ENCODE results near the gene PTPRM. TPM values are rescaled to one million over a fixed set of nuclear protein-coding genes. Genes with fewer than 3 reads are reported as not detected.

Gene PTPRM
- total RNA-seq, 1 experiment from 2014 or later, result 11.1 TPM

DNA sequence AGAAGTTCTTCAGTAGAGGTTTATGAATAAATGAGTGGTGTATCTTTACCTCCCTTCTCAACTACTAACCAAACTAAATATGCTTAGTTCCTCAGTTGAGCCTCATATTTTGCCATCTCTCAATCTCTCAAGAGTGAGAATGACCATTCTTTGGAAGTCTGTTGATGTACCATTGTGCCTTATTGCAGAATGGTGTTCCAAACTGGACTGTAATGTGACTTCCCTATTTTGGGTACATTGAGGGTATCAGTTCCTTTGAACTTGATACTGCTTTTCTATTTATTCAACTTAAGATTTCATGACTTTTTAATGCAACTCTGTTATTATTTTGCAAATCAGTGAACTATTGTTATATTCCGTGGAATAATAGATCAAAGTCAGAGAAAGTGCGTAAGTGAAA is 159.4 kb downstream of the PTPRM start (continued):
- no peak for TF ChIP-seq ETV6 (CRISPR knock-in tag; IDR thresholded peaks at IDR 0.05)
- TF ChIP-seq, protein P1, sequence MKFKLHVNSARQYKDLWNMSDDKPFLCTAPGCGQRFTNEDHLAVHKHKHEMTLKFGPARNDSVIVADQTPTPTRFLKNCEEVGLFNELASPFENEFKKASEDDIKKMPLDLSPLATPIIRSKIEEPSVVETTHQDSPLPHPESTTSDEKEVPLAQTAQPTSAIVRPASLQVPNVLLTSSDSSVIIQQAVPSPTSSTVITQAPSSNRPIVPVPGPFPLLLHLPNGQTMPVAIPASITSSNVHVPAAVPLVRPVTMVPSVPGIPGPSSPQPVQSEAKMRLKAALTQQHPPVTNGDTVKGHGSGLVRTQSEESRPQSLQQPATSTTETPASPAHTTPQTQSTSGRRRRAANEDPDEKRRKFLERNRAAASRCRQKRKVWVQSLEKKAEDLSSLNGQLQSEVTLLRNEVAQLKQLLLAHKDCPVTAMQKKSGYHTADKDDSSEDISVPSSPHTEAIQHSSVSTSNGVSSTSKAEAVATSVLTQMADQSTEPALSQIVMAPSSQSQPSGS (CRISPR knock-in tag; IDR thresholded peaks at IDR 0.05; ENCODE audit: borderline replicate concordance, low read depth), result no peak
- TF ChIP-seq ZNF219 (CRISPR knock-in tag; IDR thresholded peaks at IDR 0.05; ENCODE audit: borderline replicate concordance), result no peak

DNA sequence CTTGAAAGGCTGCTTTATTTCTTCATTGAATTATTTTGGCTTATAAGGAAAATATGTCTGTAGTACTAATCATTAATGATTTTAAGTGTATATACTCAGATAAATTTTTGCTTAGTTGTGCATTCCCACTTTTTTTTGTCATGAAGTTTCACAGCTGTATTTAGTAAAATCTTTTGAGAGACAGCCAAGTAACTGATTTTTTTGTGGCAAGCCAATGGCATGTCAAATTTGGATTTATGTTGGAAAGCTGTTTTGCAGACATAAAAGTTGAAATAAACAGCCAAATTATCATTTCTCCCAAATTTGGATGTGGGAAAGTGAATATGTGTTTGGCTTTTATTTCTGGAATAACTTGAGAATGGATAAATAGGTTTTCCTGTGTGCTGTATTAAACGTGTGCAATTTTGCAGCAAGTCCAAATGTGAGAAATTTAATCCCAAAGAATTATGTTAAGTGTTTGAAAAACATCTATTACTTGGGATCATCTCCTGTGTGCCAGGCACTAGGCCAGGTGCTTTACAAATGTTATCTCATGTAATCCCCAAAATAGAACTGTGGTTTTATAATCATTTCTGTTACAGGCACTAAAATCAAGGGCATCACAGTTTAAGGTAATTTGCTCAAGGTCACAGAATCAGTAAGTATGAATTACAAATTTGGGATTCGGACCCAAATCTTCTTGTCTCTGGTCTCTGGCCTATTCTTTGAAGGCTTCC is 160.4 kb downstream of the PTPRM start:
- H3K9me3 Mint-ChIP-seq, result peaks cover under 1% of the 10 kb centered on the region; the same call in 1 of the 2 replicates
- no peaks in the 10 kb centered on the region for H3K27me3 Mint-ChIP-seq (ENCODE audit: low read depth)
- ChIA-PET POLR2A (no interaction called here), CTCF (no interaction called here)
- no peak overlapping the region for H3K4me3 Mint-ChIP-seq
- ATAC-seq (no peak), DNase-seq (ENCODE audit: low spot score) (no peak)
- peaks cover 4% of the 10 kb centered on the region for H3K36me3 Mint-ChIP-seq
- no peak overlapping the region for H3K27ac Mint-ChIP-seq
- TF ChIP-seq KAT7 (CRISPR knock-in tag; IDR thresholded peaks at IDR 0.05; ENCODE audit: borderline replicate concordance) (no peak), SP1 (CRISPR knock-in tag; conservative IDR thresholded peaks at IDR 0.05) (no peak), PRRX2 (CRISPR knock-in tag; IDR thresholded peaks at IDR 0.05) (no peak), ZNF671 (CRISPR knock-in tag; IDR thresholded peaks at IDR 0.05) (no peak), ZNF232 (CRISPR knock-in tag; IDR thresholded peaks at IDR 0.05) (no peak), ZNF263 (CRISPR knock-in tag; IDR thresholded peaks at IDR 0.05; ENCODE audit: low read depth) (no peak), JAZF1 (CRISPR knock-in tag; IDR thresholded peaks at IDR 0.05) (no peak), IRF2 (CRISPR knock-in tag; IDR thresholded peaks at IDR 0.05; ENCODE audit: borderline replicate concordance, low read depth) (no peak)
- TF ChIP-seq, protein P2, sequence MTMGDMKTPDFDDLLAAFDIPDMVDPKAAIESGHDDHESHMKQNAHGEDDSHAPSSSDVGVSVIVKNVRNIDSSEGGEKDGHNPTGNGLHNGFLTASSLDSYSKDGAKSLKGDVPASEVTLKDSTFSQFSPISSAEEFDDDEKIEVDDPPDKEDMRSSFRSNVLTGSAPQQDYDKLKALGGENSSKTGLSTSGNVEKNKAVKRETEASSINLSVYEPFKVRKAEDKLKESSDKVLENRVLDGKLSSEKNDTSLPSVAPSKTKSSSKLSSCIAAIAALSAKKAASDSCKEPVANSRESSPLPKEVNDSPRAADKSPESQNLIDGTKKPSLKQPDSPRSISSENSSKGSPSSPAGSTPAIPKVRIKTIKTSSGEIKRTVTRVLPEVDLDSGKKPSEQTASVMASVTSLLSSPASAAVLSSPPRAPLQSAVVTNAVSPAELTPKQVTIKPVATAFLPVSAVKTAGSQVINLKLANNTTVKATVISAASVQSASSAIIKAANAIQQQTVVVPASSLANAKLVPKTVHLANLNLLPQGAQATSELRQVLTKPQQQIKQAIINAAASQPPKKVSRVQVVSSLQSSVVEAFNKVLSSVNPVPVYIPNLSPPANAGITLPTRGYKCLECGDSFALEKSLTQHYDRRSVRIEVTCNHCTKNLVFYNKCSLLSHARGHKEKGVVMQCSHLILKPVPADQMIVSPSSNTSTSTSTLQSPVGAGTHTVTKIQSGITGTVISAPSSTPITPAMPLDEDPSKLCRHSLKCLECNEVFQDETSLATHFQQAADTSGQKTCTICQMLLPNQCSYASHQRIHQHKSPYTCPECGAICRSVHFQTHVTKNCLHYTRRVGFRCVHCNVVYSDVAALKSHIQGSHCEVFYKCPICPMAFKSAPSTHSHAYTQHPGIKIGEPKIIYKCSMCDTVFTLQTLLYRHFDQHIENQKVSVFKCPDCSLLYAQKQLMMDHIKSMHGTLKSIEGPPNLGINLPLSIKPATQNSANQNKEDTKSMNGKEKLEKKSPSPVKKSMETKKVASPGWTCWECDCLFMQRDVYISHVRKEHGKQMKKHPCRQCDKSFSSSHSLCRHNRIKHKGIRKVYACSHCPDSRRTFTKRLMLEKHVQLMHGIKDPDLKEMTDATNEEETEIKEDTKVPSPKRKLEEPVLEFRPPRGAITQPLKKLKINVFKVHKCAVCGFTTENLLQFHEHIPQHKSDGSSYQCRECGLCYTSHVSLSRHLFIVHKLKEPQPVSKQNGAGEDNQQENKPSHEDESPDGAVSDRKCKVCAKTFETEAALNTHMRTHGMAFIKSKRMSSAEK (CRISPR knock-in tag; IDR thresholded peaks at IDR 0.05; ENCODE audit: borderline replicate concordance), result no peak
- TF ChIP-seq, protein P3, sequence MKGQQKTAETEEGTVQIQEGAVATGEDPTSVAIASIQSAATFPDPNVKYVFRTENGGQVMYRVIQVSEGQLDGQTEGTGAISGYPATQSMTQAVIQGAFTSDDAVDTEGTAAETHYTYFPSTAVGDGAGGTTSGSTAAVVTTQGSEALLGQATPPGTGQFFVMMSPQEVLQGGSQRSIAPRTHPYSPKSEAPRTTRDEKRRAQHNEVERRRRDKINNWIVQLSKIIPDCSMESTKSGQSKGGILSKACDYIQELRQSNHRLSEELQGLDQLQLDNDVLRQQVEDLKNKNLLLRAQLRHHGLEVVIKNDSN (CRISPR knock-in tag; IDR thresholded peaks at IDR 0.05), result no peak
- TF ChIP-seq, protein P4, sequence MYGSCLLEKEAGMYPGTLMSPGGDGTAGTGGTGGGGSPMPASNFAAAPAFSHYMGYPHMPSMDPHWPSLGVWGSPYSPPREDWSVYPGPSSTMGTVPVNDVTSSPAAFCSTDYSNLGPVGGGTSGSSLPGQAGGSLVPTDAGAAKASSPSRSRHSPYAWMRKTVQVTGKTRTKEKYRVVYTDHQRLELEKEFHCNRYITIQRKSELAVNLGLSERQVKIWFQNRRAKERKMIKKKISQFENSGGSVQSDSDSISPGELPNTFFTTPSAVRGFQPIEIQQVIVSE (CRISPR knock-in tag; IDR thresholded peaks at IDR 0.05; ENCODE audit: borderline replicate concordance), result no peak
- TF ChIP-seq, protein P5, sequence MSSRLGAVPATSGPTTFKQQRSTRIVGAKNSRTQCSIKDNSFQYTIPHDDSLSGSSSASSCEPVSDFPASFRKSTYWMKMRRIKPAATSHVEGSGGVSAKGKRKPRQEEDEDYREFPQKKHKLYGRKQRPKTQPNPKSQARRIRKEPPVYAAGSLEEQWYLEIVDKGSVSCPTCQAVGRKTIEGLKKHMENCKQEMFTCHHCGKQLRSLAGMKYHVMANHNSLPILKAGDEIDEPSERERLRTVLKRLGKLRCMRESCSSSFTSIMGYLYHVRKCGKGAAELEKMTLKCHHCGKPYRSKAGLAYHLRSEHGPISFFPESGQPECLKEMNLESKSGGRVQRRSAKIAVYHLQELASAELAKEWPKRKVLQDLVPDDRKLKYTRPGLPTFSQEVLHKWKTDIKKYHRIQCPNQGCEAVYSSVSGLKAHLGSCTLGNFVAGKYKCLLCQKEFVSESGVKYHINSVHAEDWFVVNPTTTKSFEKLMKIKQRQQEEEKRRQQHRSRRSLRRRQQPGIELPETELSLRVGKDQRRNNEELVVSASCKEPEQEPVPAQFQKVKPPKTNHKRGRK (CRISPR knock-in tag; IDR thresholded peaks at IDR 0.05; ENCODE audit: borderline replicate concordance), result no peak
- TF ChIP-seq, protein P6, sequence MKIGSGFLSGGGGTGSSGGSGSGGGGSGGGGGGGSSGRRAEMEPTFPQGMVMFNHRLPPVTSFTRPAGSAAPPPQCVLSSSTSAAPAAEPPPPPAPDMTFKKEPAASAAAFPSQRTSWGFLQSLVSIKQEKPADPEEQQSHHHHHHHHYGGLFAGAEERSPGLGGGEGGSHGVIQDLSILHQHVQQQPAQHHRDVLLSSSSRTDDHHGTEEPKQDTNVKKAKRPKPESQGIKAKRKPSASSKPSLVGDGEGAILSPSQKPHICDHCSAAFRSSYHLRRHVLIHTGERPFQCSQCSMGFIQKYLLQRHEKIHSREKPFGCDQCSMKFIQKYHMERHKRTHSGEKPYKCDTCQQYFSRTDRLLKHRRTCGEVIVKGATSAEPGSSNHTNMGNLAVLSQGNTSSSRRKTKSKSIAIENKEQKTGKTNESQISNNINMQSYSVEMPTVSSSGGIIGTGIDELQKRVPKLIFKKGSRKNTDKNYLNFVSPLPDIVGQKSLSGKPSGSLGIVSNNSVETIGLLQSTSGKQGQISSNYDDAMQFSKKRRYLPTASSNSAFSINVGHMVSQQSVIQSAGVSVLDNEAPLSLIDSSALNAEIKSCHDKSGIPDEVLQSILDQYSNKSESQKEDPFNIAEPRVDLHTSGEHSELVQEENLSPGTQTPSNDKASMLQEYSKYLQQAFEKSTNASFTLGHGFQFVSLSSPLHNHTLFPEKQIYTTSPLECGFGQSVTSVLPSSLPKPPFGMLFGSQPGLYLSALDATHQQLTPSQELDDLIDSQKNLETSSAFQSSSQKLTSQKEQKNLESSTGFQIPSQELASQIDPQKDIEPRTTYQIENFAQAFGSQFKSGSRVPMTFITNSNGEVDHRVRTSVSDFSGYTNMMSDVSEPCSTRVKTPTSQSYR (CRISPR knock-in tag; IDR thresholded peaks at IDR 0.05), result no peak
- TF ChIP-seq, protein P7, sequence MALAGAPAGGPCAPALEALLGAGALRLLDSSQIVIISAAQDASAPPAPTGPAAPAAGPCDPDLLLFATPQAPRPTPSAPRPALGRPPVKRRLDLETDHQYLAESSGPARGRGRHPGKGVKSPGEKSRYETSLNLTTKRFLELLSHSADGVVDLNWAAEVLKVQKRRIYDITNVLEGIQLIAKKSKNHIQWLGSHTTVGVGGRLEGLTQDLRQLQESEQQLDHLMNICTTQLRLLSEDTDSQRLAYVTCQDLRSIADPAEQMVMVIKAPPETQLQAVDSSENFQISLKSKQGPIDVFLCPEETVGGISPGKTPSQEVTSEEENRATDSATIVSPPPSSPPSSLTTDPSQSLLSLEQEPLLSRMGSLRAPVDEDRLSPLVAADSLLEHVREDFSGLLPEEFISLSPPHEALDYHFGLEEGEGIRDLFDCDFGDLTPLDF (CRISPR knock-in tag; IDR thresholded peaks at IDR 0.05), result no peak
- H3K4me1 Mint-ChIP-seq, result peaks cover 54% of the 10 kb centered on the region
